ENCODE results near the gene ANKDD1B.
A peak's percentile ranks its signal among the peaks of the same experiment; 100 is the strongest.

The ANKDD1B gene

GRCh38 chr5:75659791-75660450, 48.7 kb downstream of the ANKDD1B start:
- Histone ChIP-seq H3K9me3 (ENCODE audit: control insufficient read depth in 1 of 2, low read length in 2 of 2) (no peaks in the 10 kb centered on the region), H3K9ac (ENCODE audit: low read depth in 1 of 2, low read length in 2 of 2) (no peak overlapping the region), H3K27me3 (ENCODE audit: control insufficient read depth in 1 of 2, insufficient read depth in 2 of 2, low read length in 2 of 2) (no peaks in the 10 kb centered on the region), H3K4me1 (ENCODE audit: control insufficient read depth in 1 of 2, insufficient read depth in 2 of 2, low read length in 2 of 2) (no peaks in the 10 kb centered on the region), H3K27ac (ENCODE audit: low read depth, low read length) (no peak overlapping the region), H3K4me3 (ENCODE audit: low read depth in 1 of 2, low read length in 2 of 2) (no peak overlapping the region), H3K36me3 (ENCODE audit: control insufficient read depth in 1 of 2, insufficient read depth in 2 of 2, low read length in 2 of 2) (no peaks in the 10 kb centered on the region)

- Histone ChIP-seq H3K27me3 (ENCODE audit: control insufficient read depth in 1 of 2, insufficient read depth in 2 of 2, low read length in 2 of 2) (no peaks in the 10 kb centered on the region), H3K4me3 (ENCODE audit: low read depth in 1 of 2, low read length in 2 of 2) (no peak overlapping the region), H3K27ac (ENCODE audit: low read depth, low read length) (no peak overlapping the region), H3K9ac (ENCODE audit: low read depth in 1 of 2, low read length in 2 of 2) (no peak overlapping the region), H3K9me3 (ENCODE audit: control insufficient read depth in 1 of 2, low read length in 2 of 2) (no peaks in the 10 kb centered on the region), H3K36me3 (ENCODE audit: control insufficient read depth in 1 of 2, insufficient read depth in 2 of 2, low read length in 2 of 2) (no peaks in the 10 kb centered on the region), H3K4me1 (ENCODE audit: control insufficient read depth in 1 of 2, insufficient read depth in 2 of 2, low read length in 2 of 2) (no peaks in the 10 kb centered on the region)
These were observed 49.6 kb downstream of the ANKDD1B start for GRCh38 chr5:75660678-75661465.

- Histone ChIP-seq H3K36me3 (ENCODE audit: control insufficient read depth in 1 of 2, insufficient read depth in 2 of 2, low read length in 2 of 2) (no peaks in the 10 kb centered on the region), H3K27me3 (ENCODE audit: control insufficient read depth in 1 of 2, insufficient read depth in 2 of 2, low read length in 2 of 2) (no peaks in the 10 kb centered on the region), H3K9ac (ENCODE audit: low read depth in 1 of 2, low read length in 2 of 2) (no peak overlapping the region), H3K27ac (ENCODE audit: low read depth, low read length) (no peak overlapping the region), H3K9me3 (ENCODE audit: control insufficient read depth in 1 of 2, low read length in 2 of 2) (no peaks in the 10 kb centered on the region), H3K4me3 (ENCODE audit: low read depth in 1 of 2, low read length in 2 of 2) (no peak overlapping the region), H3K4me1 (ENCODE audit: control insufficient read depth in 1 of 2, insufficient read depth in 2 of 2, low read length in 2 of 2) (no peaks in the 10 kb centered on the region)
These were observed 50.8 kb downstream of the ANKDD1B start for GRCh38 chr5:75662061-75662460.

GRCh38 chr5:75663579-75664284, 52.5 kb downstream of the ANKDD1B start:
- no peak overlapping the region for H3K9ac ChIP-seq (ENCODE audit: low read depth in 1 of 2, low read length in 2 of 2)
- no peaks in the 10 kb centered on the region for H3K27me3 ChIP-seq (ENCODE audit: control insufficient read depth in 1 of 2, insufficient read depth in 2 of 2, low read length in 2 of 2)
- no peaks in the 10 kb centered on the region for H3K36me3 ChIP-seq (ENCODE audit: control insufficient read depth in 1 of 2, insufficient read depth in 2 of 2, low read length in 2 of 2)
- H3K27ac ChIP-seq (ENCODE audit: low read depth, low read length) = no peak overlapping the region
- H3K9me3 ChIP-seq (ENCODE audit: control insufficient read depth in 1 of 2, low read length in 2 of 2) = no peaks in the 10 kb centered on the region
- peaks cover 3 to 7% of the 10 kb centered on the region in 2 donors for H3K4me1 ChIP-seq (ENCODE audit: control insufficient read depth in 1 of 2, insufficient read depth in 2 of 2, low read length in 2 of 2)
- no peak overlapping the region for H3K4me3 ChIP-seq (ENCODE audit: low read depth in 1 of 2, low read length in 2 of 2)

- Histone ChIP-seq H3K9ac (ENCODE audit: low read depth in 1 of 2, low read length in 2 of 2) (no peak overlapping the region), H3K27ac (ENCODE audit: low read depth, low read length) (no peak overlapping the region)
These were observed 53.7 kb downstream of the ANKDD1B start for GRCh38 chr5:75664979-75665378.

GRCh38 chr5:75666801-75667200, 55.5 kb downstream of the ANKDD1B start:
- no peaks in the 10 kb centered on the region for H3K36me3 ChIP-seq (ENCODE audit: control insufficient read depth in 1 of 2, insufficient read depth in 2 of 2, low read length in 2 of 2)
- H3K4me3 ChIP-seq (ENCODE audit: low read depth in 1 of 2, low read length in 2 of 2) = no peak overlapping the region
- H3K27me3 ChIP-seq (ENCODE audit: control insufficient read depth in 1 of 2, insufficient read depth in 2 of 2, low read length in 2 of 2) = no peaks in the 10 kb centered on the region
- H3K27ac ChIP-seq (ENCODE audit: low read depth, low read length) = no peak overlapping the region
- no peaks in the 10 kb centered on the region for H3K9me3 ChIP-seq (ENCODE audit: control insufficient read depth in 1 of 2, low read length in 2 of 2)
- no peak overlapping the region for H3K9ac ChIP-seq (ENCODE audit: low read depth in 1 of 2, low read length in 2 of 2)
- H3K4me1 ChIP-seq (ENCODE audit: control insufficient read depth in 1 of 2, insufficient read depth in 2 of 2, low read length in 2 of 2) = peaks cover 12 to 15% of the 10 kb centered on the region in 2 donors

More at GRCh38 chr5:75664979-75665378, 53.7 kb downstream of the ANKDD1B start:
- Histone ChIP-seq H3K4me3 (ENCODE audit: low read depth in 1 of 2, low read length in 2 of 2) (no peak overlapping the region), H3K36me3 (ENCODE audit: control insufficient read depth in 1 of 2, insufficient read depth in 2 of 2, low read length in 2 of 2) (no peaks in the 10 kb centered on the region), H3K27me3 (ENCODE audit: control insufficient read depth in 1 of 2, insufficient read depth in 2 of 2, low read length in 2 of 2) (no peaks in the 10 kb centered on the region), H3K4me1 (ENCODE audit: control insufficient read depth in 1 of 2, insufficient read depth in 2 of 2, low read length in 2 of 2) (peaks cover 12 to 15% of the 10 kb centered on the region in 2 donors), H3K9me3 (ENCODE audit: control insufficient read depth in 1 of 2, low read length in 2 of 2) (no peaks in the 10 kb centered on the region)

- peaks cover 0 to 4% of the 10 kb centered on the region in 2 donors for H3K36me3 ChIP-seq (ENCODE audit: control insufficient read depth in 1 of 2, insufficient read depth in 2 of 2, low read length in 2 of 2)
- H3K9me3 ChIP-seq (ENCODE audit: control insufficient read depth in 1 of 2, low read length in 2 of 2) = no peaks in the 10 kb centered on the region
- no peak overlapping the region for H3K27ac ChIP-seq (ENCODE audit: low read depth, low read length)
- no peak overlapping the region for H3K4me3 ChIP-seq (ENCODE audit: low read depth in 1 of 2, low read length in 2 of 2)
- no peak overlapping the region for H3K9ac ChIP-seq (ENCODE audit: low read depth in 1 of 2, low read length in 2 of 2)
- peaks cover 12 to 15% of the 10 kb centered on the region in 2 donors for H3K4me1 ChIP-seq (ENCODE audit: control insufficient read depth in 1 of 2, insufficient read depth in 2 of 2, low read length in 2 of 2)
- H3K27me3 ChIP-seq (ENCODE audit: control insufficient read depth in 1 of 2, insufficient read depth in 2 of 2, low read length in 2 of 2) = no peaks in the 10 kb centered on the region
These were observed 56.3 kb downstream of the ANKDD1B start for GRCh38 chr5:75667586-75667985.

- peaks cover 12 to 15% of the 10 kb centered on the region in 2 donors for H3K4me1 ChIP-seq (ENCODE audit: control insufficient read depth in 1 of 2, insufficient read depth in 2 of 2, low read length in 2 of 2)
- no peaks in the 10 kb centered on the region for H3K27me3 ChIP-seq (ENCODE audit: control insufficient read depth in 1 of 2, insufficient read depth in 2 of 2, low read length in 2 of 2)
- H3K9me3 ChIP-seq (ENCODE audit: control insufficient read depth in 1 of 2, low read length in 2 of 2) = no peaks in the 10 kb centered on the region
- no peak overlapping the region for H3K9ac ChIP-seq (ENCODE audit: low read depth in 1 of 2, low read length in 2 of 2)
- peak overlapping the region in 1 of 2 donors; percentile 65 for H3K4me3 ChIP-seq (ENCODE audit: low read depth in 1 of 2, low read length in 2 of 2)
- peaks cover 0 to 10% of the 10 kb centered on the region in 2 donors for H3K36me3 ChIP-seq (ENCODE audit: control insufficient read depth in 1 of 2, insufficient read depth in 2 of 2, low read length in 2 of 2)
- H3K27ac ChIP-seq (ENCODE audit: low read depth, low read length) = no peak overlapping the region
These were observed 57.2 kb downstream of the ANKDD1B start for GRCh38 chr5:75668445-75668844.

- no peaks in the 10 kb centered on the region for H3K9me3 ChIP-seq (ENCODE audit: control insufficient read depth in 1 of 2, low read length in 2 of 2)
- H3K4me3 ChIP-seq (ENCODE audit: low read depth in 1 of 2, low read length in 2 of 2) = peak overlapping the region; percentile 58 to 65
- H3K36me3 ChIP-seq (ENCODE audit: control insufficient read depth in 1 of 2, insufficient read depth in 2 of 2, low read length in 2 of 2) = peaks cover 0 to 10% of the 10 kb centered on the region in 2 donors
- no peak overlapping the region for H3K27ac ChIP-seq (ENCODE audit: low read depth, low read length)
- H3K4me1 ChIP-seq (ENCODE audit: control insufficient read depth in 1 of 2, insufficient read depth in 2 of 2, low read length in 2 of 2) = peaks cover 12 to 15% of the 10 kb centered on the region in 2 donors
- peak overlapping the region; percentile 28 to 50 for H3K9ac ChIP-seq (ENCODE audit: low read depth in 1 of 2, low read length in 2 of 2)
- no peaks in the 10 kb centered on the region for H3K27me3 ChIP-seq (ENCODE audit: control insufficient read depth in 1 of 2, insufficient read depth in 2 of 2, low read length in 2 of 2)
These were observed 57.9 kb downstream of the ANKDD1B start for GRCh38 chr5:75668977-75669689.
